A673 (cell line): ENCODE measurements around the gene JAG2.

Experiments used
- CTCF ChIP-seq: fragments of 300-800, 200-600 bp; sonication (generic); conservative IDR thresholded peaks from 2 replicates; pipeline ENCODE4 v1.5.1; 2017; ENCODE audit warnings: low read depth, mild to moderate bottlenecking, antibody characterized with exemption, low read length, moderate library complexity, mixed read lengths
- EZH2 ChIP-seq: fragments of 200-600 bp; sonication (generic); IDR thresholded peaks from 2 replicates; pipeline ENCODE4 v1.6.1; 2017; ENCODE audit warnings: borderline replicate concordance, low read depth, mild to moderate bottlenecking, mixed read lengths, antibody characterized with exemption, low read length; ENCODE audit not compliant: poor library complexity, severe bottlenecking

- no peak for TF ChIP-seq EZH2
- no peak for TF ChIP-seq CTCF
Observed at GRCh38 chr14:105138551-105139111, 29.9 kb downstream of the JAG2 start.
